TTC549 (cell line): ENCODE results near the gene EIF4G2.

Experiments used
- FAIRE-seq: peaks from 2 replicates; lab custom pipeline; 2012; peaks lifted over from hg19 to GRCh38; lab: Jason Lieb, UNC

The EIF4G2 gene

GRCh38 chr11:10770626-10771254 is 38.0 kb downstream of the EIF4G2 start:
- FAIRE-seq = peak; percentile 3

DNA sequence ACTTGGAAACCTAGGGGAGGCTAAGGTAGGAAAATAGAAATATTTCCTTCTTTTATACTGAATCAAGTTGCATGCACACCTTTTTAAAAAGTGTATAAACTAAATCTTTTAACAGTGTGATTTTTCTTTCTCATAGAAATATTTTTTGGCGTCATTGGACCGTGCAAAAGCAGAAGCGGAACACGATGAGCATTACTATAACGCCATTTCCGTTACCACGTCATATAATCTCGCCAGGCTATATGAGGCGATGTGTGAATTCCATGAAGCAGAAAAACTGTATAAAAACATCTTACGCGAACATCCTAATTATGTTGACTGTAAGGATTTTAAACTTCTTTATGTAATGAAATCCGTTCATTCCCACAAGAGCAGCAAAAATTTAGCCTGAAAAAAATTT is 44.3 kb downstream of the EIF4G2 start:
- no peak for FAIRE-seq

GRCh38 chr11:10763766-10764165 is 45.0 kb downstream of the EIF4G2 start:
- FAIRE-seq = no peak

DNA sequence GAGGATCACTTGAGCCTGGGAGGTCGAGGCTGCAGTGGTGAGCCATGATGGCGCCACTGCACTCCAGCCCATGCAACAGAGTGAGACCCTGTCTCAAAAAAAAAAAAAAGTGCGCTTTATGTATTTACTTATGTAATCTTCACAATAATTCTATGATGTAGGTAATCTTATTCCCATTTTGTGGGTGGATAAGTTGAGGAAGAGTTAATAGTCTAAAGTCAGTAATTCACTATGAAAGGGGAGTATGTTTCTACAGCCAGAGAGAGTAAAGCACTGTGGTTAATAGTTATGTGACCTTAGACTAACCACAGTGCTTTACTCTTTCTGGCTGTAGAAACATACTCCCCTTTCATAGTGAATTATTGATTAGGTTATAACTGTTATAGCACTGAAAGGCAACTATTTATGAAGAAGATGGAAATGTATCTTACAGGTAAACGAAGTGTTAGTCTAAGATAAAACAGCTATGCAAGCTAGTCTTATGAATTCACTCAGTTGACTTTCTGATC is 45.8 kb downstream of the EIF4G2 start:
- no peak for FAIRE-seq

- FAIRE-seq = no peak
Observed at GRCh38 chr11:10762185-10762584, 46.5 kb downstream of the EIF4G2 start.

DNA sequence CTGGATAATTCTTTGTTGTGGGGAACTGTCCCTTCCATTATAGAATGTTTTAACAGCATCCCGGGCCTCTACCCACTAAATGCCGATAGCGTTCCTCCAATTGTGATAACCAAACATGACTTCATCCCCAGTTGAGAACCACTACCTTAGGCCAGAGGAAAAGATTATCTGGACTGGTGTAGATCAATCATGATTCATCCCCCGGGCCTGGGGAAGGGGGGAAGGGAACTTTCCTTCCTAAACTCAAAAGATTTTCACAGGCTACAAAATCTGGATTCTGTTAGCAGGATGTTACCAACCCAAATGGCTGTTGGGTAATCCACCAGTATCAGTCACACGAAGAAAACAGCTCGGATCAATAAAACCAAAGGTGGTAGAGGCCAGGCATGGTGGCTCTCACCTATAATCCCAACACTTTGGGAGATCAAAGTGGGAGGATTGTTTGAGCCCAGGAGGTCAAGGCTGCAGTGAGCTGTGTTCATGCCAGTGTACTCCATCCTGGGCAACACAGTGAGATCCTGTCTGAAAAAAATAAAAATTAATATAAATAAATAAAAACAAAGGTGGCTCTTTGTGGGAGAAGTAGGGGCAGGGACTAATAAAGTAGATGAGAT is 47.5 kb downstream of the EIF4G2 start:
- FAIRE-seq = no peak

GRCh38 chr11:10758957-10759356 is 49.8 kb downstream of the EIF4G2 start:
- FAIRE-seq = no peak

- no peak for FAIRE-seq
Observed at GRCh38 chr11:10752486-10752885, 56.2 kb downstream of the EIF4G2 start.

DNA sequence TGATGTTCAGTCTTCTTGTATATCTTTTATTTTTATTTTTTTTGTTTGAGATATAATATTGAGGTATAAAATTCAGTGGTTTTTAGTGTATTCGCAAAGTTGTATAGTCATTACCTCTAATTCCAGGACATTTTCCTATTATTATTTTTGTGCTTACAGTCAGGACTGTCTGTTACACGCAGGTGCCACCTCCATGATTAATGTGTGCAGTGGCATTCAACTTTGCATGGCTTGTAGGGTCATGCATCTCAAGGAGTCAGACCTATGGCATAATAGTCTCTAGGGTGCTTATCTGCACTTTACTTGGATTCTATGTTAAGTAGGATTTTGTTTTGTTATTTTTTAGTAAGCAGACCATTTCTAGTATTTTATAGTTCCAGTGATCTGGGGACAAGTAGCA is 56.7 kb downstream of the EIF4G2 start:
- FAIRE-seq = no peak

- FAIRE-seq = no peak
Observed at GRCh38 chr11:10751581-10751940, 57.2 kb downstream of the EIF4G2 start.

DNA sequence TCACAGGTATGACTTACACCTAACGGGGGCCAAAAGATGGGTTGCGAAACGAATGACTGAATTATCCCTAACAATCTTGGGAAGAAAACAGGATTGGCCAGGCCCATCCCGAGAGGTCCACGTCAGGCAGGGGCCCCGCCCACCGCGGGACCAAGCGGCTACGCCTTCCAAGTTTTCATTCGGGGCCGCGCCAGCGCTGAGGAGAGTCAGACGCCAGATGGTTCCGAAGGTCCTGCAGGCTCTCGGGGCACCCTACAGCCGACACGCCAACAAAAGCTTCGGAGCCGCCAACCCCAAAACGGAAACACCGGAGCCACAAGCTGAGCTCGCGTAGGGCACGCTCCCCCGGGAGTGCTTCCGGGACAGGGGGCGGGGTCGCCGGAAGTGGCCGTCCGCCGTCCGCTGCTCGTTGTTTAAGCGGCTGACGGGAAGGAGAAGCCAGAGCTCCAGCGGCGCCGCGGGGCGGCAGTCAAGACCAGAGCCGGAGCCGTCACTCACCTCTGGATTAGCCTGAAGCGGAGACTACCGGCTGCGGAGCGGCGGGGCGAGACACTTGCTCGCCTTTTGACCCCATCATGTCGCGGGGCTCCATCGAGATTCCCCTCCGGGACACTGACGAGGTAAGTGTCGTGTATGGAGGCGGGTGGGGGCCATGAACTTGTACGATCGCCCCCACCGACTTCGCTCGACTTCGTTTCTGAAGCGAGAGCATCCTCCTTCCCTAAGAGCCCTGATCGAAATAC is 57.7 kb downstream of the EIF4G2 start, which contains the start of gene CTR9:
Gene CTR9 (plus strand): TSS at position 409 of the 743 bp plus-strand sequence. CDS start 167 bp downstream, at position 576.
- FAIRE-seq = peak; percentile 66

GRCh38 chr11:10749476-10749875 is 59.2 kb downstream of the EIF4G2 start:
- no peak for FAIRE-seq

DNA sequence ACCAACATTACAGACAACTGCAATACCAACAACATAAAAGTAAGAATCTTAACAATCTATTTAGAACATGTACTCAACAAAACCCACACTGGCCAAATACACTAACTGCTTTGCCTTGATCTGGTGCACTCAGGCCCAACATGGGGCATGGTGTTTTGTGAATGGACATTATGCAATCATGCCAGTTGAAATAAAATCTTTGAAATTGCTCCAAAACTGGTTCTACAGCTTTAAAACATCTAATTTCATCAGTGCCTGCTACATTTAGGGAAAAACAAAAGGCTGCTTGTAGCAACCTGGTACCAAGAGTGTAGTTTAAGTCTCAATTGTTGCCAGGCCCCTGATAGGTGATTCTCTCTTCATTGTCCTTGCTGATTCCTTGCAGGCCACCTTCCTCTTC is 61.0 kb downstream of the EIF4G2 start:
- FAIRE-seq = no peak
